ENCODE data around the gene RBM26. TPM values are rescaled to one million over a fixed set of nuclear protein-coding genes. Genes with fewer than 3 reads are reported as not detected.
A peak's percentile ranks its signal among the peaks of the same experiment; 100 is the strongest.

The RBM26 gene
- total and polyA plus RNA-seq, 2 experiments from 2014 or later, result 46.0 to 69.3 TPM

- peak overlapping the region; percentile 76 for H3K27ac Mint-ChIP-seq
- Histone ChIP-seq H3K9me2 (ENCODE audit: insufficient read depth) (0 out of 2 replicates have a peak, but pooled peaks cover 4% of the 10 kb centered on the region), H2AFZ (peak overlapping the region; percentile 8; the same call in 1 of the 2 replicates), H3K4me2 (no peak overlapping the region), H3K4me1 (ENCODE audit: insufficient read depth) (no peaks in the 10 kb centered on the region), H3K36me3 (ENCODE audit: insufficient read depth) (no peaks in the 10 kb centered on the region; the same call in 1 of the 2 replicates), H4K20me1 (replicated peaks; ENCODE audit: insufficient read depth) (no peaks in the 10 kb centered on the region), H3K27ac (ENCODE audit: low read depth) (no peak overlapping the region), H3K27me3 (ENCODE audit: insufficient read depth) (no peaks in the 10 kb centered on the region), H3F3A (replicated peaks; ENCODE audit: low read depth) (no peaks in the 10 kb centered on the region), H3K79me2 (replicated peaks; ENCODE audit: insufficient read depth) (no peaks in the 10 kb centered on the region), H3K4me3 (no peak overlapping the region)
- no peak for TF ChIP-seq EZH2 (IDR thresholded peaks at IDR 0.05; ENCODE audit: low read depth, unreplicated experiment)
- no peak for TF ChIP-seq STAT1 (IDR thresholded peaks at IDR 0.05; ENCODE audit: unreplicated experiment)
- no peak for TF ChIP-seq ZNF114 (CRISPR knock-in tag; IDR thresholded peaks at IDR 0.05)
- TF ChIP-seq ZNF462 (CRISPR knock-in tag; IDR thresholded peaks at IDR 0.05), result no peak
- TF ChIP-seq EZH2phosphoT487 (IDR thresholded peaks at IDR 0.05; ENCODE audit: unreplicated experiment), result no peak
- TF ChIP-seq ETS1 (IDR thresholded peaks at IDR 0.05), result no peak
- TF ChIP-seq NANOG (IDR thresholded peaks at IDR 0.05; ENCODE audit: borderline replicate concordance), result no peak
- no peak for TF ChIP-seq CTCF (conservative IDR thresholded peaks at IDR 0.05; ENCODE audit: low read depth in 2 of 2)
- TF ChIP-seq ZNF331 (CRISPR knock-in tag; IDR thresholded peaks at IDR 0.05; ENCODE audit: low read depth), result no peak
- no peak for TF ChIP-seq JUNB (IDR thresholded peaks at IDR 0.05; ENCODE audit: unreplicated experiment)
- TF ChIP-seq CREB1 (CRISPR knock-in tag; IDR thresholded peaks at IDR 0.05; ENCODE audit: low read depth), result no peak
- no peak for TF ChIP-seq REST (IDR thresholded peaks at IDR 0.05; ENCODE audit: unreplicated experiment)
- TF ChIP-seq POLR2AphosphoS5 (IDR thresholded peaks at IDR 0.05; ENCODE audit: low read depth), result no peak
- DNase-seq (ENCODE audit: low spot score) (no peak), ATAC-seq (no peak)
- H3K4me3 Mint-ChIP-seq, result no peak overlapping the region
- H3K4me1 Mint-ChIP-seq, result peaks cover 8% of the 10 kb centered on the region
- no peaks in the 10 kb centered on the region for H3K36me3 Mint-ChIP-seq (ENCODE audit: low read depth)
- peaks cover 3% of the 10 kb centered on the region for H3K27me3 Mint-ChIP-seq (ENCODE audit: insufficient read depth, low read depth, poor library complexity)
- no peaks in the 10 kb centered on the region for H3K9me3 Mint-ChIP-seq
These were observed 98.6 kb downstream of the RBM26 start for GRCh38 chr13:79307433-79307861.

Data from GM23338 (cell line).